Skin of body (tissue), 2 donors: ENCODE data around the gene BPGM. TPM values are rescaled to one million over a fixed set of nuclear protein-coding genes. Genes with fewer than 3 reads are reported as not detected.

Experiments used
- DNase-seq: peaks from one replicate; lab custom pipeline; 2025; lab: John Stamatoyannopoulos, UW
- total RNA-seq: library from RNA; depleted of rRNA; stranded (reverse); fragments of >200 nt; gene quantifications from one replicate; pipeline ENCODE4 v1.2.3, GENCODE V29; 2014

Gene BPGM
- total RNA-seq, 1 donor from 2014 or later: 101 TPM

DNA sequence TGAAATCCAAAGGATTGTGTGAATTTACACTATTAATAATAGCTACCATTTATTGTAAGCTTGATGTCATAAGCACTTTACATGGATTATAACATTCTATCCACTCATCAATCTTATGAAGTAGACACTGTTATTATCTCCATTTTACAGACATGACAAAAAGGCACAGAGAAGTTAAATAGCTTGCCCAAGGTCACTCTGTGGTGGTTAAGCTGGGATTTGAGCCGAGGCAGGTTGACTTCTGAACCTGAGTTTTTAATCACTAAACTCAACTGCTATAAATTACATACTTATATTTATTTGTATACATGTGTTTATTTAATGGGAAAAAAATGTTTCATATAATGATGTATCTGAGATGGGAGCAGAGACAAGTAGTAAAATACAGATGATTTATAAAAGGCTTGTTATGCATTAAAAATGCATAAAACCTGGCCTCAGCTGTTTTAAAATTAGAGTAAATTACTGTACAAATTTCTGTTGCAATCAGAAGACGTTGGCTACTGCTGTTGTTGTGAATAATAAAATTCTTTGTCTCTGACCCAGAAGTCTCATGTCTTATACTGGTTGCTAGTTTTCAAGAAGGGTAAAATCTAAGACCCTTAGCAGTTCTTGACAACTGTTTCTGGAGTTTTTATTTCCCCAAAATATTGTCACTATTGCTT lies 71.7 kb downstream of the BPGM start:
- no peak for DNase-seq

DNA sequence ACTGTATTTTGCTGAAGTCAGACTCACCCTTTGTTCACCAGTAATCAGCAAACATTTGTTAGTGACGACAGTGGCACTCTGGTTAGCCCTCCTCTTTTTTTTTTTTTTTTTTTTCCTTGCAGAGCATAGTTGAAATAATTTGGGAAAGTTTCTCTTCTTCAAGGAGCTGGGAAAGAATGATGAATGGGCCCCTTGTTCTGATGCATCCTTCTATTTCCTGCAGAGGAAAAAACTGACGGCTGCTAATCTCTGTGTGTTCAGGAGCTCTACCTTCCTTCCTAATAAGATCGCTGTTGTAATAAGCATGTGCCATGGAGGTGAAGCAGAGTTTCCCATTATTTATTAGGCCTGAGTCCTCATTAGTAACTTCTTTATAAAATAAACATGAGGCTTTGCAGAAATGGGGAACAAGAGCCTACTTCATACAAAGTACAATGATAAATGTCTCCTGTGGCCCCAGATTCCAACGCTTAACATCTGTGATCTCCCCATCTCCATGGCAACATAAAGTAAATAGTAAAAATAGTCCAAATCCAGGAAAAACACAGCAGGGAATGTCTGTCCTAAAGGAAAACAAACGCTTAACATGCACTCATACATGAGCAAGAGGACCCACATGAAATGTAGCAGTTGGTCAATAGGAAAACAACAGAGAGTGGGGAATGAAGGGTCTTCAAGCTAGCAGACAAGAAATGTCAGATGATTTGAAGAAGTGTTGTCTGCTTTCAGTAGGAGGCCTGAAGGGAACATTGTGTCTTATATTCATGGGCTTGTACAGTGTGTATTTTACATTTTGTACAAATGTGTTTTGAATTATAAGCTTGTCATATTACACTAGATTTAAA lies 73.7 kb downstream of the BPGM start:
- DNase-seq: peak; percentile 85

DNA sequence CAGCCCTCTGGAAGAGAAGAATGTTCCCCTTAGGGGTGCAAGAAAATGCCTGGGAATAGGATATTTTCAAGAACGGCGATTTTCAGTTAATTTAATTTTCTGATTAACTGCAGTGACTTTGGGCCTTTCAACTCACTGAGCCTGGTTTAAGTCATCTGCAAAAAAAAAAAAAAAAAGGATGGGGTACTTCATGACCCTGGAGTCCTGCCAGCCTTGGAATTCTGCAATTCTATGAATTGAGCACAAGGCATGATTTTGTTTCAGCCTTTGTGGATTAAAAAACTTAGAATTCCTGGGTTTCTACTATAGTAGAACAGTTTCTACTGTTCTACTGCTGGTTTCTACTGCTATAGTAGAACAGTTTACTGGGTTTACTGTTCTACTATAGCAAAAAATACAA lies 74.5 kb downstream of the BPGM start:
- no peak for DNase-seq

DNA sequence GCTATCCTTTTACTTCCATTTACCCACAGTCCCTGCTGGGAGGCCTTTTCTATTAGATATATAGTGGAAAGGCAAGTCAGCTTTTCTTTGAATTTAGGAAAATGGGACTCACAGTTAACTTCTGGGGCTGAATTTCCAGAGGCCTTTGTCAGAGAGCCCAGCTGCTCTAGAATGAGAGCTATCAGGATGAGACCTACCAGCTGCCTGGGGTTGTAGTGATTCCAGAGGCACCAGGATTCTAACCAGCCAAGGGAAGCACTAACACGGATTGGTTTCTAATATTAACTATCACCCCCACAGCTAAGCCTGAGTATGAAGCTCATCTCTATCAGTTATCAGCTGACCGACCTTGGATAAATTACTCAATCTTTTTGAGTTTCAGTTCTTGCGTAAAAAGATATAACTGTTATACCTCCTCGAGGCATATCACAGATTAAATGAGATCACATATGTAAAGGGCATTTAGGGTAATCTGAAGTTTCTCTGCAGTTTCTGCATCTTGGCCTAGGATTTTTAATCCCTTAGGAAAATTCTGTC lies 76.2 kb downstream of the BPGM start:
- DNase-seq: no peak

DNA sequence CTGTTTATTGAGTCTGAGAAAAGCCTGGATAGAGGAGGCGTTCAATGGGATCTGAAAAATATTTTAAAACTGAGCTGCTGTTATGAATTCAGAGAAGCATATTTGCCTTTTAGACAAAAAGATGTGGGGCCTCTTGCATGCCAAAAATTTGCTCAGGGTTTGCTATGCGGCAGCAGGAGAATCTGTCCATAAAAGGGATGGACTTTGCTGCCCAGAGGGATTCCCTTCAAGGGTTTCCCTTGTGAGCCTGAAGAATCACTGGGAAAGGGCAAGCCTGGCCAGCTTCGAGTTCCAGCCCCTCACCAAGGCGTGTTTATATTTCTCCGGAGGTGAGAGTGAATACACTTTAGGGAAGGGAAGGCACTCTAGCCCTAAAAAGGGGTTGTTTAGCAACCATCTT lies 77.2 kb downstream of the BPGM start:
- no peak for DNase-seq

DNA sequence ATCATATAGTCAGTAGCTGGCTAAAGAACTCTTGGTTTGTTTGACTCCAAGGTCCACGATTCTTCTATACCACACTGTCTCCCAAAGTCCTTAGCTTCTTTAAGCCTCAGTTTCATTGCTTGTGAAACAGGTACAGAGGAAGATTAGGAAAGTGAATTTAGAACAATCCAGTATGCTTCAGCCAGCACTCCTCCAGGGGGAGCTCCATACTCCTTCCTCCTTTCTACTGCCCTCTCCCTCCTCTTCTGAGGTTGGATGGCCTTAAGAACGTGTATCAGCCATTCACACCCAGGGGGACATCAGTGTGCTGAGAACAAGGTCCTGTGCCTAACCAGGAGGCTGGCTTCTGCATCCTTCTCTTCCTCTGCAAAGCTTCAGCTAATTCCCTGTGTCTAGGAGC lies 78.0 kb downstream of the BPGM start:
- DNase-seq: no peak

DNA sequence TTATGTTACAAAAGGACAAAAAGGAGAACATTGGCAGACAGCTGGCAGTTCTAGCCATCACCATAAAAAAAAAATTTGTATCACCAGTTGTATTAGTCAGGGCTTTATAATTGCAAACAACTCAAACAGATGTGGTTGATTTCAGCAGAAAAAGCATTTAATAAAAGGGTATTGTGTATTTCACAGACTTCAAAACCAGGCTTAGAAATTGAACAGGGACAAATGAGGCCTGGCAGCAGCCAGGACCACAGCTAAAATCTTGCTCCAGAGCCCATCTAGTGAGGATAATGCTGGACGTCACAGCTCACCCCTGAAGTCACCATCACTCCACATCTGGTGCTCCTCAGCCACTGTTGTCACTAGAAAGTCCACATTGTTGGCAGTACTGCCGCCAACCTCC lies 79.9 kb downstream of the BPGM start:
- DNase-seq: no peak

DNA sequence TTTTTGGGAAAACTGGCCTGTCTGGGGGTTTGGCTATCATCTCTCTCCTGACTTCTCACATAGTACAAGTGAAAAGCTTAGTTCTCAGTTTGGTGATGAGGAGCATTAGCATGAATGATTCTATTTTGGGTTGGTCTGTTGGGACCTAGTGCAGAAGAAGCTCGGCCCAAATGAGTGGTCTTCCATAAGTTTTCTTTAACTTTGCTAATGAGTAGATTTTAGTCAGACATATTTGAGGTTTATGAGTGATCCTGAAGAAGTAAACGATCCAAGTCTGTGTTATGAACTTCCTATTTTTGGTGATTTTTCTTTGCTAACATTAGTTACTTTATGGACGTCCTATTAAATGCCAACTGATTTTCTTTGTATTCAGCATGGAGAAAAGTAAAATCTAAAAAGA lies 81.1 kb downstream of the BPGM start:
- DNase-seq: no peak

Other genes starting within 250 kb of the BPGM start
- 25.1 TPM for gene AKR1B1, start 187.8 kb upstream of the BPGM start, total RNA-seq
- 8.6 TPM for gene AKR1B10, start 119.3 kb upstream of the BPGM start, total RNA-seq
- not detected for gene AKR1B15, start 97.7 kb upstream of the BPGM start, total RNA-seq
- 196 TPM for gene CALD1, start 132.8 kb downstream of the BPGM start, total RNA-seq